ENCODE results near the gene MAGI1. TPM values are rescaled to one million over a fixed set of nuclear protein-coding genes. Genes with fewer than 3 reads are reported as not detected.

Gene MAGI1
- total and polyA plus RNA-seq, 2 donors (not counting 1 experiment from before 2014, with no cell fraction given), result 0.10 to 0.22 TPM

GRCh38 chr3:65617787-65618186, 420.9 kb downstream of the MAGI1 start:
- Mint-ChIP-seq H3K9me3 (ENCODE audit: insufficient read depth) (no peaks in the 10 kb centered on the region), H3K27me3 (no peaks in the 10 kb centered on the region), H3K27ac (no peak overlapping the region), H3K4me3 (no peak overlapping the region), H3K4me1 (no peaks in the 10 kb centered on the region)
- Histone ChIP-seq H3K4me3 (ENCODE audit: control extremely low read depth in 1 of 5, extremely low read depth in 1 of 5, insufficient read depth in 1 of 5, low read depth in 2 of 5, low read length in 4 of 5) (no peak overlapping the region), H4K20me1 (ENCODE audit: control insufficient read depth, insufficient read depth, low read length, poor library complexity, severe bottlenecking) (no peaks in the 10 kb centered on the region), H3K9me3 (ENCODE audit: control extremely low read depth in 1 of 3, control insufficient read depth in 2 of 3, insufficient read depth in 1 of 3, low read length in 2 of 3) (no peaks in the 10 kb centered on the region), H3K4me1 (ENCODE audit: control insufficient read depth in 2 of 2, insufficient read depth in 2 of 2, low read length in 2 of 2) (no peaks in the 10 kb centered on the region), H3K27me3 (replicated peaks in 1 of 4; ENCODE audit: control extremely low read depth in 1 of 4, control insufficient read depth in 3 of 4, insufficient read depth in 4 of 4, low read length in 3 of 4) (no peaks in the 10 kb centered on the region), H3K36me3 (replicated peaks in 1 of 2; ENCODE audit: control extremely low read depth in 1 of 2, control insufficient read depth in 1 of 2, extremely low read depth in 1 of 2, insufficient read depth in 2 of 2, low read length in 1 of 2) (no peaks in the 10 kb centered on the region), H2AFZ (ENCODE audit: insufficient read depth, low read depth, low read length, poor library complexity, severe bottlenecking) (no peak overlapping the region), H3K27ac (ENCODE audit: low read length in 2 of 2) (no peak overlapping the region), H3K9ac (ENCODE audit: low read length) (no peak overlapping the region), H3K4me2 (replicated peaks; ENCODE audit: low read depth, low read length, poor library complexity, severe bottlenecking) (no peak overlapping the region), H3K79me2 (ENCODE audit: control insufficient read depth, insufficient read depth, low read length) (no peaks in the 10 kb centered on the region)
- intact Hi-C loops (cut with micrococcal nuclease), result no loop called here
- no peak for ATAC-seq (ENCODE audit: low read depth)
- ChIA-PET CTCF (no interaction called here), POLR2A (no interaction called here)
- no peak for DNase-seq
- TF ChIP-seq EZH2 (IDR thresholded peaks at IDR 0.05; ENCODE audit: borderline replicate concordance, insufficient read depth, low read depth, low read length, poor library complexity, severe bottlenecking), result no peak
- TF ChIP-seq, protein P1, sequence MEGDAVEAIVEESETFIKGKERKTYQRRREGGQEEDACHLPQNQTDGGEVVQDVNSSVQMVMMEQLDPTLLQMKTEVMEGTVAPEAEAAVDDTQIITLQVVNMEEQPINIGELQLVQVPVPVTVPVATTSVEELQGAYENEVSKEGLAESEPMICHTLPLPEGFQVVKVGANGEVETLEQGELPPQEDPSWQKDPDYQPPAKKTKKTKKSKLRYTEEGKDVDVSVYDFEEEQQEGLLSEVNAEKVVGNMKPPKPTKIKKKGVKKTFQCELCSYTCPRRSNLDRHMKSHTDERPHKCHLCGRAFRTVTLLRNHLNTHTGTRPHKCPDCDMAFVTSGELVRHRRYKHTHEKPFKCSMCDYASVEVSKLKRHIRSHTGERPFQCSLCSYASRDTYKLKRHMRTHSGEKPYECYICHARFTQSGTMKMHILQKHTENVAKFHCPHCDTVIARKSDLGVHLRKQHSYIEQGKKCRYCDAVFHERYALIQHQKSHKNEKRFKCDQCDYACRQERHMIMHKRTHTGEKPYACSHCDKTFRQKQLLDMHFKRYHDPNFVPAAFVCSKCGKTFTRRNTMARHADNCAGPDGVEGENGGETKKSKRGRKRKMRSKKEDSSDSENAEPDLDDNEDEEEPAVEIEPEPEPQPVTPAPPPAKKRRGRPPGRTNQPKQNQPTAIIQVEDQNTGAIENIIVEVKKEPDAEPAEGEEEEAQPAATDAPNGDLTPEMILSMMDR (IDR thresholded peaks at IDR 0.05), result no peak
- WGBS (ENCODE audit: insufficient coverage), result 78% methylated on average over 2 of the region's 6 CpGs

GRCh38 chr3:65617209-65617608, 421.5 kb downstream of the MAGI1 start:
- H3K27me3 Mint-ChIP-seq, result no peaks in the 10 kb centered on the region
- no peak overlapping the region for H3K27ac Mint-ChIP-seq
- Histone ChIP-seq H3K9me3 (ENCODE audit: control extremely low read depth in 1 of 3, control insufficient read depth in 2 of 3, insufficient read depth in 1 of 3, low read length in 2 of 3) (no peaks in the 10 kb centered on the region), H3K36me3 (replicated peaks in 1 of 2; ENCODE audit: control extremely low read depth in 1 of 2, control insufficient read depth in 1 of 2, extremely low read depth in 1 of 2, insufficient read depth in 2 of 2, low read length in 1 of 2) (no peaks in the 10 kb centered on the region), H3K4me1 (ENCODE audit: control insufficient read depth in 2 of 2, insufficient read depth in 2 of 2, low read length in 2 of 2) (no peaks in the 10 kb centered on the region), H3K9ac (ENCODE audit: low read length) (no peak overlapping the region), H3K4me3 (ENCODE audit: control extremely low read depth in 1 of 5, extremely low read depth in 1 of 5, insufficient read depth in 1 of 5, low read depth in 2 of 5, low read length in 4 of 5) (no peak overlapping the region), H3K27ac (ENCODE audit: low read length in 2 of 2) (no peak overlapping the region), H2AFZ (ENCODE audit: insufficient read depth, low read depth, low read length, poor library complexity, severe bottlenecking) (no peak overlapping the region), H4K20me1 (ENCODE audit: control insufficient read depth, insufficient read depth, low read length, poor library complexity, severe bottlenecking) (no peaks in the 10 kb centered on the region), H3K4me2 (replicated peaks; ENCODE audit: low read depth, low read length, poor library complexity, severe bottlenecking) (no peak overlapping the region), H3K27me3 (replicated peaks in 1 of 4; ENCODE audit: control extremely low read depth in 1 of 4, control insufficient read depth in 3 of 4, insufficient read depth in 4 of 4, low read length in 3 of 4) (no peaks in the 10 kb centered on the region), H3K79me2 (ENCODE audit: control insufficient read depth, insufficient read depth, low read length) (no peaks in the 10 kb centered on the region)
- intact Hi-C loops (cut with micrococcal nuclease), result no loop called here
- no peaks in the 10 kb centered on the region for H3K4me1 Mint-ChIP-seq
- no peaks in the 10 kb centered on the region for H3K9me3 Mint-ChIP-seq (ENCODE audit: insufficient read depth)
- DNase-seq, result no peak
- no peak for ATAC-seq (ENCODE audit: low read depth)
- TF ChIP-seq EZH2 (IDR thresholded peaks at IDR 0.05; ENCODE audit: borderline replicate concordance, insufficient read depth, low read depth, low read length, poor library complexity, severe bottlenecking), result no peak
- TF ChIP-seq, protein P1 (IDR thresholded peaks at IDR 0.05), result no peak
- CTCF ChIA-PET, result no interaction called here
- POLR2A ChIA-PET, result no interaction called here
- 82% methylated on average over 4 of the region's 4 CpGs for WGBS (ENCODE audit: insufficient coverage)
- no peak overlapping the region for H3K4me3 Mint-ChIP-seq
